ENCODE data around the gene KNSTRN.

KNSTRN gene

GRCh38 chr15:40424483-40425115 is 42.1 kb downstream of the KNSTRN start:
- TF ChIP-seq CTCF (conservative IDR thresholded peaks at IDR 0.05; ENCODE audit: low read length), result no peak
- H3K4me3 ChIP-seq (ENCODE audit: low read length), result no peak overlapping the region
- no peak for DNase-seq (ENCODE audit: low read depth)

GRCh38 chr15:40425681-40426080 is 43.2 kb downstream of the KNSTRN start:
- no peak overlapping the region for H3K4me3 ChIP-seq (ENCODE audit: low read length)
- DNase-seq (ENCODE audit: low read depth), result no peak
- TF ChIP-seq CTCF (conservative IDR thresholded peaks at IDR 0.05; ENCODE audit: low read length), result no peak

GRCh38 chr15:40427188-40427587 is 44.7 kb downstream of the KNSTRN start:
- DNase-seq (ENCODE audit: low read depth), result no peak
- H3K4me3 ChIP-seq (ENCODE audit: low read length), result no peak overlapping the region
- no peak for TF ChIP-seq CTCF (conservative IDR thresholded peaks at IDR 0.05; ENCODE audit: low read length)

GRCh38 chr15:40428185-40428584 is 45.7 kb downstream of the KNSTRN start:
- no peak overlapping the region for H3K4me3 ChIP-seq (ENCODE audit: low read length)
- TF ChIP-seq CTCF (conservative IDR thresholded peaks at IDR 0.05; ENCODE audit: low read length), result no peak
- no peak for DNase-seq (ENCODE audit: low read depth)

- no peak for TF ChIP-seq CTCF (conservative IDR thresholded peaks at IDR 0.05; ENCODE audit: low read length)
- no peak for DNase-seq (ENCODE audit: low read depth)
- H3K4me3 ChIP-seq (ENCODE audit: low read length), result no peak overlapping the region
These were observed 46.7 kb downstream of the KNSTRN start for GRCh38 chr15:40429068-40429710.

GRCh38 chr15:40430271-40430805 is 47.8 kb downstream of the KNSTRN start:
- no peak for TF ChIP-seq CTCF (conservative IDR thresholded peaks at IDR 0.05; ENCODE audit: low read length)
- H3K4me3 ChIP-seq (ENCODE audit: low read length), result peak overlapping the region; percentile 18; the same call in 1 of the 2 replicates
- DNase-seq (ENCODE audit: low read depth), result peak; percentile 64
